ENCODE measurements around the gene DTWD2.
"Not testable (repeated sequence)": the region's sequence is repeated elsewhere in the genome, so short reads cannot be mapped to it uniquely, and the experiment has no call there.

The DTWD2 gene

GRCh38 chr5:118980017-118980416, 8.3 kb downstream of the DTWD2 start:
- no peak overlapping the region for H3K9ac ChIP-seq (ENCODE audit: low read length)
- H3K27me3 ChIP-seq (ENCODE audit: low read length) = no peaks in the 10 kb centered on the region
- H3K79me2 ChIP-seq (ENCODE audit: insufficient read depth, low read length) = no peaks in the 10 kb centered on the region
- H3K36me3 ChIP-seq (ENCODE audit: low read length) = no peaks in the 10 kb centered on the region
- no peak overlapping the region for H2AFZ ChIP-seq (ENCODE audit: low read depth, low read length, severe bottlenecking)
- no peaks in the 10 kb centered on the region for H4K20me1 ChIP-seq (ENCODE audit: low read depth, low read length)
- H3K9me2 ChIP-seq (replicated peaks; ENCODE audit: insufficient read depth, low read length) = no peaks in the 10 kb centered on the region
- no peak overlapping the region for H3K4me3 ChIP-seq (ENCODE audit: insufficient read depth, low read length, poor library complexity, severe bottlenecking)
- 0 out of 2 replicates have a peak, but pooled peaks cover 4% of the 10 kb centered on the region for H3K9me3 ChIP-seq (ENCODE audit: insufficient read depth, low read length)
- no peak for TF ChIP-seq EZH2phosphoT487 (conservative IDR thresholded peaks at IDR 0.05; ENCODE audit: low read length)
- TF ChIP-seq CTCF (IDR thresholded peaks at IDR 0.05; ENCODE audit: insufficient read depth, low read length, poor library complexity, severe bottlenecking) = no peak
- H3F3A ChIP-seq (ENCODE audit: insufficient read depth) = no peaks in the 10 kb centered on the region; the same call in 1 of the 2 replicates
- H3K4me2 ChIP-seq (ENCODE audit: low read depth, low read length, poor library complexity, severe bottlenecking) = no peak overlapping the region
- H3K27ac ChIP-seq (ENCODE audit: low read depth, low read length) = no peak overlapping the region

DNA sequence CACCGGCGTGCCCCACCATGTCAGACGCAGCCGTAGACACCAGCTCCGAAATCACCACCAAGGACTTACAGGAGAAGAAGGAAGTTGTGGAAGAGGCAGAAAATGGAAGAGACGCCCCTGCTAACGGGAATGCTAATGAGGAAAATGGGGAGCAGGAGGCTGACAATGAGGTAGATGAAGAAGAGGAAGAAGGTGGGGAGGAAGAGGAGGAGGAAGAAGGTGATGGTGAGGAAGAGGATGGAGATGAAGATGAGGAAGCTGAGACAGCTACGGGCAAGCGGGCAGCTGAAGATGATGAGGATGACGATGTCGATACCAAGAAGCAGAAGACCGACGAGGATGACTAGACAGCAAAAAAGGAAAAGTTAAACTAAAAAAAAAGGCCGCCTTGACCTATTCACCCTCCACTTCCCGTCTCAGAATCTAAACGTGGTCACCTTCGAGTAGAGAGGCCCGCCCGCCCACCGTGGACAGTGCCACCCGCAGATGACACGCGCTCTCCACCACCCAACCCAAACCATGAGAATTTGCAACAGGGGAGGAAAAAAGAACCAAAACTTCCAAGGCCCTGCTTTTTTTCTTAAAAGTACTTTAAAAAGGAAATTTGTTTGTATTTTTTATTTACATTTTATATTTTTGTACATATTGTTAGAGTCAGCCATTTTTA, 14.4 kb downstream of the DTWD2 start:
- H2AFZ ChIP-seq (ENCODE audit: low read depth, low read length, severe bottlenecking); H3K9ac ChIP-seq (ENCODE audit: low read length); H3K27me3 ChIP-seq (ENCODE audit: low read length); H3K4me3 ChIP-seq (ENCODE audit: insufficient read depth, low read length, poor library complexity, severe bottlenecking); H3K36me3 ChIP-seq (ENCODE audit: low read length); H3K4me2 ChIP-seq (ENCODE audit: low read depth, low read length, poor library complexity, severe bottlenecking); H3F3A ChIP-seq (ENCODE audit: insufficient read depth); H3K9me2 ChIP-seq (replicated peaks; ENCODE audit: insufficient read depth, low read length); H3K79me2 ChIP-seq (ENCODE audit: insufficient read depth, low read length); H3K9me3 ChIP-seq (ENCODE audit: insufficient read depth, low read length); H3K27ac ChIP-seq (ENCODE audit: low read depth, low read length); H4K20me1 ChIP-seq (ENCODE audit: low read depth, low read length): not testable (repeated sequence)

DNA sequence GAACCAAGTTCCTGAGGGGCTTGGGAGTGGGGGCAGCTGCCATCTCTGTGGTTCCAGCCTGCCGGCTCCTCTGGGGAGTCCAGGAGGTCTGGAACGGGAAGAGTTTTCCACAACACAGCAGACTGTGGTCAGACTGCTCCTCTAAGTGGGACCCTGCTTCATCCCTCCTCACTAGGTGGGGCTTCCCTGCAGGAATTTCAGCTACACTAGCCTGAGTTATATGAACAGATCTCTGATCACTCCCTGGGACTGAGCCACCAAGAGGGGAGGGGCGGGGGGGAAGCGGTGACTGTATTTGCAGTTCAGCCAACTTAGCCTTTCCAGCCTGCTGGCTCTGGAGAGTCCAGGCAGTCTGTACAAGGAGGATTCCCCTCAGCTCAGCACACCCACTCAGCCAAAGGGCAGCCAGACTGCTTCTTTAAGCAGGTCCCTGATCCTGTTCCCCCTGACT, 19.4 kb downstream of the DTWD2 start:
- no peak overlapping the region for H3K4me3 ChIP-seq (ENCODE audit: insufficient read depth, low read length, poor library complexity, severe bottlenecking)
- H3F3A ChIP-seq (ENCODE audit: insufficient read depth) = no peaks in the 10 kb centered on the region
- H3K4me2 ChIP-seq (ENCODE audit: low read depth, low read length, poor library complexity, severe bottlenecking) = no peak overlapping the region
- H3K27ac ChIP-seq (ENCODE audit: low read depth, low read length) = no peak overlapping the region
- H3K27me3 ChIP-seq (ENCODE audit: low read length) = no peaks in the 10 kb centered on the region
- no peak for TF ChIP-seq CTCF (IDR thresholded peaks at IDR 0.05; ENCODE audit: insufficient read depth, low read length, poor library complexity, severe bottlenecking)
- TF ChIP-seq EZH2phosphoT487 (conservative IDR thresholded peaks at IDR 0.05; ENCODE audit: low read length) = no peak
- H3K36me3 ChIP-seq (ENCODE audit: low read length) = no peaks in the 10 kb centered on the region
- no peaks in the 10 kb centered on the region for H3K79me2 ChIP-seq (ENCODE audit: insufficient read depth, low read length)
- no peaks in the 10 kb centered on the region for H3K9me3 ChIP-seq (ENCODE audit: insufficient read depth, low read length)
- H2AFZ ChIP-seq (ENCODE audit: low read depth, low read length, severe bottlenecking) = no peak overlapping the region
- no peaks in the 10 kb centered on the region for H3K9me2 ChIP-seq (replicated peaks; ENCODE audit: insufficient read depth, low read length)
- H4K20me1 ChIP-seq (ENCODE audit: low read depth, low read length) = no peaks in the 10 kb centered on the region
- no peak overlapping the region for H3K9ac ChIP-seq (ENCODE audit: low read length)

DNA sequence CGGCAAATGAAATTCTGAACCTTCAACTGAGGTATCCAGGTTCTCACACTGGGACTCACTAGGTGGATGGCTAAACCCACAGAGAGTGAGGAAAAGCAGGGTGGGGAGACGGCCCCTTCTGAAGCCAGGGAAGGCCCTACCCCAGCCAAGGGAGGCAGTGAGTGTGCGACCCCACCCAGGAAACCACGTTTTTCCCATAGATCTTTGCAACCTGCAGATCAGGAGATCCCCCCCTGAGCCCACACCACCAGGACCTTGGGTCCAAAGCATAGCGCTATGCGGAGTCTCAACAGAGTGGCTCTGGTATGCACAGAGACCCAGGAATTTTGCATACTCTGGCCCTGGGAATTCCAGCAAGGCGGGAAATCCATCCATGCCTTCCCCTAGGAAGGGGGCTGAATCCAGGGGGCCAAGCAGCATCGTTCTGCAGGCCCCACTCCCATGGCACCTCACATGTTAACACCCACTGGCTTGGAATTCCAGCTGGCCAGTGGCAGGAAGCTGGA, 19.9 kb downstream of the DTWD2 start:
- Histone ChIP-seq H3F3A (ENCODE audit: insufficient read depth) (no peaks in the 10 kb centered on the region), H2AFZ (ENCODE audit: low read depth, low read length, severe bottlenecking) (no peak overlapping the region), H4K20me1 (ENCODE audit: low read depth, low read length) (no peaks in the 10 kb centered on the region), H3K9me2 (replicated peaks; ENCODE audit: insufficient read depth, low read length) (no peaks in the 10 kb centered on the region), H3K4me2 (ENCODE audit: low read depth, low read length, poor library complexity, severe bottlenecking) (no peak overlapping the region), H3K79me2 (ENCODE audit: insufficient read depth, low read length) (no peaks in the 10 kb centered on the region), H3K4me3 (ENCODE audit: insufficient read depth, low read length, poor library complexity, severe bottlenecking) (no peak overlapping the region), H3K36me3 (ENCODE audit: low read length) (no peaks in the 10 kb centered on the region), H3K9me3 (ENCODE audit: insufficient read depth, low read length) (no peaks in the 10 kb centered on the region), H3K9ac (ENCODE audit: low read length) (no peak overlapping the region), H3K27ac (ENCODE audit: low read depth, low read length) (no peak overlapping the region), H3K27me3 (ENCODE audit: low read length) (no peaks in the 10 kb centered on the region)
- TF ChIP-seq EZH2phosphoT487 (conservative IDR thresholded peaks at IDR 0.05; ENCODE audit: low read length) = no peak
- TF ChIP-seq CTCF (IDR thresholded peaks at IDR 0.05; ENCODE audit: insufficient read depth, low read length, poor library complexity, severe bottlenecking) = no peak

Measured in SU-DHL-6 (cell line).